K562 (cell line): ENCODE results near the gene OR10J1. TPM values are rescaled to one million over a fixed set of nuclear protein-coding genes. Genes with fewer than 3 reads are reported as not detected.

Source experiments
- ATAC-seq: fragments of 200-7000 bp; cut with Tn5 transposase; 3 replicates; pipeline ENCODE4 v1.9.1; 2020; ENCODE audit warnings: moderate library complexity
- BruUV-seq: library from RNA; stranded (reverse); fragments of 400-500 nt; replicated peaks from 2 replicates; lab custom pipeline; 2021; lab: Mats Ljungman, UMichigan
- CTCF ChIA-PET: fragments of 300-600 bp; formaldehyde crosslinking; extraction: SDS; loops from one replicate; lab custom pipeline; 2021; ENCODE audit warnings: low intra/inter-chr PET ratio; lab: Yijun Ruan, JAX
- POLR2A ChIA-PET: fragments of 300-600, 350-650 bp; sonication (Branson Sonifier 250); formaldehyde crosslinking; extraction: SDS; loops from one replicate; lab custom pipeline; 2021; ENCODE audit warnings: antibody characterized with exemption, inconsistent platforms; lab: Yijun Ruan, JAX
- DNase-seq, 4 experiments: peaks; one replicate each; pipeline versions ENCODE4 v3.0.0 to v3.0.0-alpha.2; 2011 to 2018; ENCODE audit warnings: low spot score in 3 of 4, mixed read lengths in 3 of 4; ENCODE audit errors: extremely low read depth in 1 of 4
- FAIRE-seq: peaks from 2 replicates; lab custom pipeline; 2011; peaks lifted over from hg19 to GRCh38; lab: Jason Lieb, UNC
- H2AFZ ChIP-seq: 2 replicates; pipeline ENCODE4 v1.6.0; 2011; ENCODE audit warnings: low read depth, low read length, control low read depth, inconsistent platforms
- H3K27ac ChIP-seq: fragments of 200-600 bp; 3 replicates; pipeline ENCODE4 v1.8.0; 2011; ENCODE audit warnings: low read depth, mild to moderate bottlenecking, control low read depth, inconsistent platforms, low read length, moderate library complexity, mixed read lengths; ENCODE audit errors: extremely low read depth
- H3K27me3 ChIP-seq, 2 experiments: fragments of 300-600 bp in 1 of 2; 2 replicates in 1 of 2; 3 replicates in 1 of 2; pipeline versions ENCODE4 v1.6.0 to v1.8.0; 2011; ENCODE audit warnings: inconsistent platforms in 2 of 2, low read length in 2 of 2, mild to moderate bottlenecking in 1 of 2, mixed read lengths in 1 of 2, moderate library complexity in 1 of 2; ENCODE audit not compliant: control insufficient read depth in 2 of 2, insufficient read depth in 2 of 2
- H3K36me3 ChIP-seq: fragments of 300-600 bp; 3 replicates; pipeline ENCODE4 v1.8.0; 2011; ENCODE audit warnings: mild to moderate bottlenecking, low read length, inconsistent platforms; ENCODE audit not compliant: control insufficient read depth, insufficient read depth
- H3K4me1 ChIP-seq, 2 experiments: fragments of 200-600 bp in 1 of 2; replicated peaks in 1 of 2; 2 replicates in 1 of 2; 3 replicates in 1 of 2; pipeline versions ENCODE4 v1.5.1 to v1.8.0; 2011; ENCODE audit warnings: inconsistent platforms in 2 of 2, low read length in 2 of 2, mild to moderate bottlenecking in 1 of 2, mixed read lengths in 1 of 2, moderate library complexity in 1 of 2; ENCODE audit not compliant: control insufficient read depth in 2 of 2, insufficient read depth in 2 of 2
- H3K4me2 ChIP-seq: 2 replicates; pipeline ENCODE4 v1.6.1; 2011; ENCODE audit warnings: low read length, control low read depth, inconsistent platforms, mixed read lengths; ENCODE audit not compliant: insufficient read depth
- H3K4me3 ChIP-seq: fragments of 200-600 bp; sonication (generic), shearing (Covaris generic); 2 replicates; pipeline ENCODE4 v1.5.1; 2016; ENCODE audit warnings: control low read depth, inconsistent platforms
- H3K79me2 ChIP-seq: fragments of 200-600 bp; 3 replicates; pipeline ENCODE4 v1.8.0; 2011; ENCODE audit warnings: low read length, inconsistent platforms; ENCODE audit not compliant: control insufficient read depth, insufficient read depth
- H3K9ac ChIP-seq, 2 experiments: 2 replicates each; pipeline versions ENCODE4 v1.6.0 to v1.6.1; 2011; ENCODE audit warnings: low read depth in 2 of 2, low read length in 2 of 2, control low read depth in 1 of 2, inconsistent platforms in 1 of 2, mild to moderate bottlenecking in 1 of 2, mixed read lengths in 1 of 2; ENCODE audit not compliant: insufficient read depth in 1 of 2
- H3K9me1 ChIP-seq: one replicate; pipeline ENCODE4 v1.6.0; 2011; ENCODE audit warnings: inconsistent platforms, mild to moderate bottlenecking, low read length, moderate library complexity; ENCODE audit not compliant: control insufficient read depth, insufficient read depth
- H3K9me3 ChIP-seq: replicated peaks from 2 replicates; pipeline ENCODE4 v1.5.1; 2011; ENCODE audit warnings: low read depth, low read length, inconsistent platforms; ENCODE audit not compliant: control insufficient read depth, insufficient read depth
- H4K20me1 ChIP-seq: replicated peaks from 2 replicates; pipeline ENCODE4 v1.6.1; 2011; ENCODE audit warnings: low read length, inconsistent platforms, mixed read lengths; ENCODE audit not compliant: control insufficient read depth, insufficient read depth
- CBX1 ChIP-seq: sonication (generic); IDR thresholded peaks from 2 replicates; pipeline ENCODE4 v1.6.1; 2016; ENCODE audit warnings: antibody characterized with exemption, low read depth, mild to moderate bottlenecking
- CREB5 ChIP-seq: fragments of 250-450 bp; sonication (Bioruptor Pico); IDR thresholded peaks from 2 replicates; pipeline ENCODE4 v1.5.0; 2020; ENCODE audit warnings: mild to moderate bottlenecking
- ELK1 ChIP-seq: sonication (generic); formaldehyde crosslinking; IDR thresholded peaks from 2 replicates; pipeline ENCODE4 v1.8.1; 2022; ENCODE audit warnings: missing genetic modification reagents
- FOXK2 ChIP-seq, 2 experiments: fragments of 450-650 bp; IDR thresholded peaks in 1 of 2; conservative IDR thresholded peaks in 1 of 2; 2 replicates each; pipeline ENCODE4 v1.6.1; 2016; ENCODE audit warnings: low read depth in 2 of 2, mild to moderate bottlenecking in 1 of 2
- GATAD2B ChIP-seq: fragments of 450-650 bp; IDR thresholded peaks from 2 replicates; pipeline ENCODE4 v1.6.1; 2017; ENCODE audit warnings: mild to moderate bottlenecking, borderline replicate concordance
- HEY1 ChIP-seq: fragments of 250-450 bp; sonication (Bioruptor Pico); IDR thresholded peaks from 2 replicates; pipeline ENCODE4 v1.5.0; 2020; ENCODE audit warnings: mild to moderate bottlenecking, moderate library complexity, borderline replicate concordance
- KLF13 ChIP-seq: fragments of 450-650 bp; IDR thresholded peaks from 2 replicates; pipeline ENCODE4 v1.6.1; 2016; ENCODE audit warnings: missing genetic modification characterization, low read depth, mild to moderate bottlenecking, missing compliant biosample characterization, moderate library complexity, borderline replicate concordance
- NCOA2 ChIP-seq, 2 experiments: fragments of 450-650 bp; IDR thresholded peaks; 2 replicates each; pipeline ENCODE4 v1.6.1; 2018; ENCODE audit warnings: mild to moderate bottlenecking in 2 of 2, moderate library complexity in 1 of 2; ENCODE audit not compliant: partially characterized antibody in 2 of 2
- RBM14 ChIP-seq: fragments of 200-400 bp; formaldehyde crosslinking; IDR thresholded peaks from 2 replicates; pipeline ENCODE4 v1.6.1; 2018; ENCODE audit warnings: low read depth, mild to moderate bottlenecking, low read length, moderate library complexity, borderline replicate concordance; ENCODE audit not compliant: insufficient read depth
- RHOXF2B ChIP-seq: fragments of 250-450 bp; sonication (Bioruptor Pico); conservative IDR thresholded peaks from 2 replicates; pipeline ENCODE4 v1.5.1; 2021
- SNRNP70 ChIP-seq: fragments of 200-400 bp; formaldehyde crosslinking; optimal IDR thresholded peaks from 2 replicates; pipeline ENCODE3; 2017; ENCODE audit warnings: low read depth, low read length
- SRF ChIP-seq, 2 experiments: fragments of 250-450, 450-650 bp in 1 of 2; sonication (Bioruptor Pico) in 1 of 2; sonication (generic) in 1 of 2; formaldehyde crosslinking; IDR thresholded peaks; 2 replicates each; pipeline versions ENCODE4 v1.5.0 to v1.5.1; 2020 to 2022; ENCODE audit warnings: mild to moderate bottlenecking in 1 of 2, missing genetic modification reagents in 1 of 2
- TFAP4 ChIP-seq: sonication (generic); formaldehyde crosslinking; IDR thresholded peaks from 2 replicates; pipeline ENCODE4 v1.8.0; 2022; ENCODE audit warnings: missing genetic modification reagents, mild to moderate bottlenecking, moderate library complexity, borderline replicate concordance
- TRIM24 ChIP-seq, 2 experiments: fragments of 450-650 bp; IDR thresholded peaks; 2 replicates each; pipeline ENCODE4 v1.6.1; 2016
- WGBS: fragments of 100-300 bp; shearing (Covaris generic); methylation state at CpG from one replicate; pipeline ENCODE4 v1.1.6; 2016; ENCODE audit warnings: low coverage, mixed read lengths; ENCODE audit not compliant: insufficient coverage; ENCODE audit errors: missing lambda C conversion rate; 5-methylcytosine and 5-hydroxymethylcytosine counted together
- in situ Hi-C: fragments of 300-500 bp; cut with MboI; formaldehyde crosslinking; loops from 4 replicates; pipeline ENCODE4 v1.15.0; 2018; ENCODE audit warnings: inconsistent platforms, mixed read lengths
- intact Hi-C: fragments of 100-400 bp; cut with micrococcal nuclease; formaldehyde crosslinking; loops from 2 replicates; pipeline ENCODE4 v1.14.2; 2022
- polyA plus RNA-seq, 8 experiments: library from polyadenylated mRNA; depleted of rRNA in 4 of 8; stranded (reverse) in 5 of 8; unstranded in 3 of 8; fragments of >200 nt; fragmentation: Nextera tagmentation in 2 of 8; fragmentation: Illumina TruSeq in 1 of 8; extraction: Ambion mirVana in 2 of 8; extraction: Trizol in 1 of 8; gene quantifications; 2 replicates each; pipeline versions ENCODE4 v1.2.1 to v1.2.3, GENCODE V29; 2011 to 2014; ENCODE audit warnings: inconsistent platforms in 1 of 8, missing spikeins in 1 of 8
- total RNA-seq, 7 experiments: library from RNA; depleted of rRNA in 6 of 7; stranded (reverse); fragments of >200 nt in 6 of 7; fragmentation: Illumina TruSeq in 2 of 7; extraction: Trizol in 2 of 7; gene quantifications; 2 replicates each; pipeline versions ENCODE4 v1.2.1 to v1.2.3, GENCODE V29; 2011 to 2021; ENCODE audit warnings: low replicate concordance in 1 of 7

OR10J1 gene
- total and polyA plus RNA-seq, 9 of the 15 experiments (the other 6 are each of a cell fraction or from before 2014, with no cell fraction given): not detected

DNA sequence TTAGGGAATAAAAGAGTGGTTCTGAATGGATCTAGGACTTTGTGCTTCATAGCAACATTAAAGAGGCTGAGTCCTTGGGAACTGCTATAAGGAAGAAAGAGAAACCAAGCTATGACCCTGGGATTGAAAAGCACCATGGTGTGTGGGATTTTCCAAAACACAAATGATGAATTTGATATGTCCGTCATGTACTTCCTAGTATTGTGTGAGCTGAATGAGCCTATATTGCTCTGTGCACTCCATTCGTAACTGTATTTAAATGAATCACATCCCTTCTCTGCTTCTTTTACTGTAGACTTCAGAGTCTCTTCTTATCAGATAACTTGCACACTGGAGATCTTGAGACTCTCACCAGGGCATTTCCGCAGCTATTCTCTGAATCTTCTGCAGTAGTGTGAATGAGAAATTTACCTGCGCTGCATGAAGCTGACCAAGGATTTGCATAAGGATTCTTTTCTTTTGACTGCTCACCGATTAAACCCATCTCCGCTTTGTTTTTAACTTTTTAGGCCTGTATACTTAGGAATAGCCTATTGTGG is 30.6 kb upstream of the OR10J1 start (continued):
- TF ChIP-seq TFAP4 (no peak), ELK1 (CRISPR knock-in tag) (no peak), SRF (CRISPR knock-in tag; IDR thresholded peaks at IDR 0.05) (no peak), RHOXF2B (CRISPR knock-in tag) (no peak), GATAD2B (no peak), CREB5 (CRISPR knock-in tag) (no peak)

GRCh38 chr1:159421821-159422220 is 17.7 kb upstream of the OR10J1 start:
- Histone ChIP-seq H3K9me3 (no peaks in the 10 kb centered on the region; the same call in 1 of the 2 replicates), H3K9me1 (no peaks in the 10 kb centered on the region), H3K9ac (no peak overlapping the region), H3K27me3 (no peaks in the 10 kb centered on the region), H3K36me3 (no peaks in the 10 kb centered on the region), H3K4me2 (no peak overlapping the region), H4K20me1 (no peaks in the 10 kb centered on the region), H2AFZ (no peak overlapping the region), H3K4me1 (no peaks in the 10 kb centered on the region), H3K4me3 (no peak overlapping the region), H3K79me2 (no peaks in the 10 kb centered on the region), H3K27ac (no peak overlapping the region)
- no peak for DNase-seq
- FAIRE-seq: no peak
- in situ Hi-C loops: no loop called here
- intact Hi-C loops: no loop called here
- no TSS peak for BruUV-seq
- ChIA-PET CTCF (no interaction called here), POLR2A (no interaction called here)
- no peak for TF ChIP-seq HEY1 (CRISPR knock-in tag)
- no peak for TF ChIP-seq SNRNP70
- no peak for TF ChIP-seq CBX1
- no peak for TF ChIP-seq NCOA2 (IDR thresholded peaks at IDR 0.05; ENCODE audit: partially characterized antibody in 2 of 2)
- TF ChIP-seq TRIM24 (IDR thresholded peaks at IDR 0.05): no peak
- no peak for TF ChIP-seq FOXK2 (conservative IDR thresholded peaks at IDR 0.05 in 1 of 2, IDR thresholded peaks at IDR 0.05 in 1 of 2; ENCODE audit: low read depth in 2 of 2)
- TF ChIP-seq RBM14: no peak
- TF ChIP-seq KLF13 (tag): no peak
- 2% methylated on average over 8 of the region's 8 CpGs for WGBS
- no peak for ATAC-seq
